ENCODE results near the gene PDXP. TPM values are rescaled to one million over a fixed set of nuclear protein-coding genes. Genes with fewer than 3 reads are reported as not detected.

The PDXP gene
- total RNA-seq, 1 donor = 5.8 TPM

DNA sequence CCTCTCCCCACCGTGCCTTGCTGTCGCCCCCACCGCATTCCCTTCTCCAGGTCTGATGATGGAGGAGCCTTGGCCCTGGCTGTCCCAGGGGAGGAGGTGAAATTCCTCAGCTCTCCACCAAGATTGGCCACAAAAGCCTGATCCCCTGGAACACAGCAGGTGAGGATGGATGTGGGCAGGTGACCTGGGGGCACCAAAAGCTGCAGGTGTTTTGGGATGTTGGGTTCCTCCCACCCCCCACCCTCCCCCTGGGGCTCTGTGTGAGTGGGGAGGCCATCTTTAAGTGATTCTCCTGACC is 39.0 kb downstream of the PDXP start:
- Histone ChIP-seq H2AFZ (ENCODE audit: low read length) (no peak overlapping the region), H4K20me1 (ENCODE audit: insufficient read depth, low read length) (peaks cover 3% of the 10 kb centered on the region), H3K4me3 (ENCODE audit: insufficient read depth, low read length) (no peak overlapping the region)

DNA sequence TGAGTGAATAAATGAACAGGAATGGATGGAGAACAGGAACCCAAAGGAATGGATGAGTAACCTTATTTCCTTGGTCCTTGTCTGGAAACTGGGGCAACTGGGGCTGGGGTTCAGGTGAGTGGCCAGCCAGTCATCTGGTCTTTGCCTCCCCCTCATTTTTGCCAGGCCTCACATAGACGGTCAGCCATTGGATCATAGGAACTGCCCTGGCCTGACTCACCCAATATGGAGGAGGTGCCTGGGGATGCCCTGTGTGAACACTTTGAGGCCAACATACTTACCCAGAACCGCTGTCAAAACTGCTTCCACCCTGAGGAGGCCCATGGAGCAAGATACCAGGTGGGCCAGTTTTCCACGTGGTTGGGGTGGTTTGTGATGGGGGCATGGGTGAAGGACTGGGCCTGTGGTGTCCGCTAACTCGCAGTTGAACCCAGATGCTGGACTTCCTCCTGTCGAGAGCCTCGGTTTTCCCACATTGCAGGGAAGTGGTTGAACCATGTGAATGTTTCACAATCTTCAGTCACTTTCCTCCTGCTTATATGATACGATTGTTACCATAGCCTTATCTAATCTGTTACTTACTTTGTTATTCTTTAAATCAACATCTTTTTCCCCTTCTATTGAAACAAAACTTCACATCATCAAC is 42.7 kb downstream of the PDXP start:
- Histone ChIP-seq H3K4me3 (ENCODE audit: insufficient read depth, low read length) (no peak overlapping the region), H3K27me3 (ENCODE audit: insufficient read depth, low read length) (no peaks in the 10 kb centered on the region), H3K27ac (ENCODE audit: low read depth, low read length) (no peak overlapping the region), H4K20me1 (ENCODE audit: insufficient read depth, low read length) (no peaks in the 10 kb centered on the region), H3K4me1 (ENCODE audit: insufficient read depth, low read length) (peaks cover 4% of the 10 kb centered on the region), H3K4me2 (ENCODE audit: insufficient read depth, low read length) (no peak overlapping the region), H3K36me3 (ENCODE audit: insufficient read depth, low read length) (no peaks in the 10 kb centered on the region), H3K79me2 (ENCODE audit: insufficient read depth, low read length) (no peaks in the 10 kb centered on the region), H3K9me3 (ENCODE audit: low read depth, low read length) (no peaks in the 10 kb centered on the region), H2AFZ (ENCODE audit: low read length) (no peak overlapping the region)
- no peak for DNase-seq (ENCODE audit: insufficient read length, low spot score, missing footprints)
- TF ChIP-seq, protein P1, sequence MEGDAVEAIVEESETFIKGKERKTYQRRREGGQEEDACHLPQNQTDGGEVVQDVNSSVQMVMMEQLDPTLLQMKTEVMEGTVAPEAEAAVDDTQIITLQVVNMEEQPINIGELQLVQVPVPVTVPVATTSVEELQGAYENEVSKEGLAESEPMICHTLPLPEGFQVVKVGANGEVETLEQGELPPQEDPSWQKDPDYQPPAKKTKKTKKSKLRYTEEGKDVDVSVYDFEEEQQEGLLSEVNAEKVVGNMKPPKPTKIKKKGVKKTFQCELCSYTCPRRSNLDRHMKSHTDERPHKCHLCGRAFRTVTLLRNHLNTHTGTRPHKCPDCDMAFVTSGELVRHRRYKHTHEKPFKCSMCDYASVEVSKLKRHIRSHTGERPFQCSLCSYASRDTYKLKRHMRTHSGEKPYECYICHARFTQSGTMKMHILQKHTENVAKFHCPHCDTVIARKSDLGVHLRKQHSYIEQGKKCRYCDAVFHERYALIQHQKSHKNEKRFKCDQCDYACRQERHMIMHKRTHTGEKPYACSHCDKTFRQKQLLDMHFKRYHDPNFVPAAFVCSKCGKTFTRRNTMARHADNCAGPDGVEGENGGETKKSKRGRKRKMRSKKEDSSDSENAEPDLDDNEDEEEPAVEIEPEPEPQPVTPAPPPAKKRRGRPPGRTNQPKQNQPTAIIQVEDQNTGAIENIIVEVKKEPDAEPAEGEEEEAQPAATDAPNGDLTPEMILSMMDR (IDR thresholded peaks at IDR 0.05; ENCODE audit: extremely low read depth, low read depth, low read length) = no peak

More for the DNA sequence above, 39.0 kb downstream of the PDXP start:
- TF ChIP-seq, protein P1 (IDR thresholded peaks at IDR 0.05; ENCODE audit: extremely low read depth, low read depth, low read length) = no peak
- H3K36me3 ChIP-seq (ENCODE audit: insufficient read depth, low read length) = peaks cover 8% of the 10 kb centered on the region
- H3K4me1 ChIP-seq (ENCODE audit: insufficient read depth, low read length) = peaks cover 11% of the 10 kb centered on the region
- H3K4me2 ChIP-seq (ENCODE audit: insufficient read depth, low read length) = no peak overlapping the region
- H3K27ac ChIP-seq (ENCODE audit: low read depth, low read length) = no peak overlapping the region
- no peaks in the 10 kb centered on the region for H3K9me3 ChIP-seq (ENCODE audit: low read depth, low read length)
- H3K27me3 ChIP-seq (ENCODE audit: insufficient read depth, low read length) = no peaks in the 10 kb centered on the region
- DNase-seq (ENCODE audit: insufficient read length, low spot score, missing footprints) = no peak
- no peaks in the 10 kb centered on the region for H3K79me2 ChIP-seq (ENCODE audit: insufficient read depth, low read length)

DNA sequence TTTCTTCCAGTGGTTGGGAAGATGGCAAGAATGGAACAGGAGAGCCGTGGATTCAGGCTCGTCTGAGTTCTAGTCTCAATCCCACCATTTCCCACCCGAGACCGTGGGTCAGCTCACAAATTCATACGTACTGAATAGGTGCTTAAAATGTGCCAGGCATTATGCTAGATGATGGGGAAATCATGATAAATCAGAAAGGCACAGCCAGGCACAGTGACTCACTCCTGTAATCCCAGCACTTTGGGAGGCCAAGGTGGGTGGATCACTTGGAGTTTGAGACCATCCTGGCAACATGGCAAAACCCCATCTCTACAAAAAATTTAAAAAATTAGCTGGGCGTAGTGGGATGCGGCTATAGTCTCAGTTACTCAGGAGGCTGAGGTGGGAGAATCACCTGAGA is 45.4 kb downstream of the PDXP start:
- H3K79me2 ChIP-seq (ENCODE audit: insufficient read depth, low read length) = no peaks in the 10 kb centered on the region
- no peaks in the 10 kb centered on the region for H4K20me1 ChIP-seq (ENCODE audit: insufficient read depth, low read length)
- no peaks in the 10 kb centered on the region for H3K36me3 ChIP-seq (ENCODE audit: insufficient read depth, low read length)
- no peak overlapping the region for H2AFZ ChIP-seq (ENCODE audit: low read length)
- H3K4me2 ChIP-seq (ENCODE audit: insufficient read depth, low read length) = no peak overlapping the region
- H3K4me3 ChIP-seq (ENCODE audit: insufficient read depth, low read length) = no peak overlapping the region
- H3K9me3 ChIP-seq (ENCODE audit: low read depth, low read length) = no peaks in the 10 kb centered on the region
- no peak overlapping the region for H3K27ac ChIP-seq (ENCODE audit: low read depth, low read length)
- no peaks in the 10 kb centered on the region for H3K4me1 ChIP-seq (ENCODE audit: insufficient read depth, low read length)
- no peak for DNase-seq (ENCODE audit: insufficient read length, low spot score, missing footprints)
- TF ChIP-seq, protein P1 (IDR thresholded peaks at IDR 0.05; ENCODE audit: extremely low read depth, low read depth, low read length) = no peak
- H3K27me3 ChIP-seq (ENCODE audit: insufficient read depth, low read length) = no peaks in the 10 kb centered on the region

DNA sequence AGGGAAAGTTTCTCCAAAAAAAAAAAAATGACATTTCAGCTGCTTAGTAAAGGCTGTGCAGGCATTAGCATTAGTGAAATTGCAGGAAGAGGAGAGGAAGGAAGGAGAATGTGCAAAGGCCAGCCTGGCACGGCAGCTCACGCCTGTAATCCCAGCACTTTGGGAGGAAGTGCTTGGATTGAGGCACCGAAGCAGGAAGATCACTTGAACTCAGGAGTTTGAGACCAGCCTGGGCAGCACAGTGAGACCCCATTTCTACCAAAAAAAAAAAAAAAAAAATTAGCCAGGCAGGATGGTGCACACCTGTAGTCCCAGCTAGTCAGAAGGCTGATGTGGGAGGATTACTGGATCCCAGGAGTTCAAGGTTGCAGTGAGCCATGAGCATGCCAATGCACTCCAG is 46.1 kb downstream of the PDXP start:
- Histone ChIP-seq H3K4me1 (ENCODE audit: insufficient read depth, low read length) (no peaks in the 10 kb centered on the region), H3K36me3 (ENCODE audit: insufficient read depth, low read length) (no peaks in the 10 kb centered on the region), H3K79me2 (ENCODE audit: insufficient read depth, low read length) (no peaks in the 10 kb centered on the region), H3K4me3 (ENCODE audit: insufficient read depth, low read length) (no peak overlapping the region), H3K4me2 (ENCODE audit: insufficient read depth, low read length) (no peak overlapping the region), H3K27me3 (ENCODE audit: insufficient read depth, low read length) (no peaks in the 10 kb centered on the region), H3K27ac (ENCODE audit: low read depth, low read length) (no peak overlapping the region), H4K20me1 (ENCODE audit: insufficient read depth, low read length) (no peaks in the 10 kb centered on the region), H3K9me3 (ENCODE audit: low read depth, low read length) (no peaks in the 10 kb centered on the region), H2AFZ (ENCODE audit: low read length) (no peak overlapping the region)
- TF ChIP-seq, protein P1 (IDR thresholded peaks at IDR 0.05; ENCODE audit: extremely low read depth, low read depth, low read length) = no peak
- DNase-seq (ENCODE audit: insufficient read length, low spot score, missing footprints) = no peak
